K562 (cell line): ENCODE measurements around the gene SH3D21. TPM values are rescaled to one million over a fixed set of nuclear protein-coding genes. Genes with fewer than 3 reads are reported as not detected.

Experiments used
- CBX8 ChIP-seq: fragments of 200-600 bp; sonication (generic); IDR thresholded peaks from 2 replicates; pipeline ENCODE4 v1.6.1; 2012; ENCODE audit warnings: borderline replicate concordance, mixed run types, low read depth, mild to moderate bottlenecking, moderate library complexity, mixed read lengths, low read length, control low read depth, inconsistent platforms; ENCODE audit not compliant: poor library complexity, severe bottlenecking; ENCODE audit errors: extremely low read depth
- ETV6 ChIP-seq, 3 experiments: fragments of 150-350 bp in 1 of 3; sonication (generic) in 1 of 3; formaldehyde crosslinking in 1 of 3; IDR thresholded peaks; 2 replicates each; pipeline versions ENCODE4 v1.6.1 to v1.8.0; 2014 to 2022; ENCODE audit warnings: borderline replicate concordance in 2 of 3, low read depth in 2 of 3, antibody characterized with exemption in 1 of 3, low read length in 1 of 3, mild to moderate bottlenecking in 1 of 3, missing genetic modification reagents in 1 of 3
- FOXK2 ChIP-seq, 2 experiments: fragments of 450-650 bp; IDR thresholded peaks in 1 of 2; conservative IDR thresholded peaks in 1 of 2; 2 replicates each; pipeline ENCODE4 v1.6.1; 2016; ENCODE audit warnings: low read depth in 2 of 2, mild to moderate bottlenecking in 1 of 2
- GABPA ChIP-seq: fragments of 200-800 bp; sonication (Bioruptor generic); conservative IDR thresholded peaks from 2 replicates; pipeline ENCODE4 v1.6.1; 2016; ENCODE audit warnings: low read depth, missing genetic modification characterization, missing compliant biosample characterization
- HOXB6 ChIP-seq: fragments of 250-450 bp; sonication (Bioruptor Pico); IDR thresholded peaks from 2 replicates; pipeline ENCODE4 v1.5.1; 2022; ENCODE audit warnings: mild to moderate bottlenecking, borderline replicate concordance
- KAT2B ChIP-seq: IDR thresholded peaks from one replicate; pipeline ENCODE4 v1.6.1; 2012; ENCODE audit warnings: low read depth, mild to moderate bottlenecking, control low read depth, inconsistent platforms, low read length, moderate library complexity
- MAZ ChIP-seq, 2 experiments: fragments of 450-650 bp in 1 of 2; sonication (generic) in 1 of 2; formaldehyde crosslinking; IDR thresholded peaks in 1 of 2; conservative IDR thresholded peaks in 1 of 2; 2 replicates each; pipeline versions ENCODE4 v1.4.0 to v1.5.0; 2020; ENCODE audit warnings: mild to moderate bottlenecking in 1 of 2, missing genetic modification reagents in 1 of 2
- MBD2 ChIP-seq: sonication (generic); IDR thresholded peaks from 2 replicates; pipeline ENCODE4 v1.6.1; 2016; ENCODE audit warnings: low read depth, borderline replicate concordance
- MEIS2 ChIP-seq: fragments of 450-650 bp; IDR thresholded peaks from 2 replicates; pipeline ENCODE4 v1.6.1; 2014; ENCODE audit warnings: mild to moderate bottlenecking; ENCODE audit not compliant: partially characterized antibody
- SMARCB1 ChIP-seq: IDR thresholded peaks from 2 replicates; pipeline ENCODE4 v1.6.1; 2011; ENCODE audit warnings: improper control_type of control experiment, low read depth; ENCODE audit not compliant: insufficient read length
- SMC3 ChIP-seq: conservative IDR thresholded peaks from 2 replicates; pipeline ENCODE4 v1.6.1; 2011; ENCODE audit warnings: low read depth, low read length, improper control_type of control experiment; ENCODE audit not compliant: insufficient read depth
- TCF7 ChIP-seq: sonication (generic); IDR thresholded peaks from 2 replicates; pipeline ENCODE4 v1.6.1; 2016; ENCODE audit warnings: antibody characterized with exemption, borderline replicate concordance
- TEAD1 ChIP-seq, 2 experiments: fragments of 450-650 bp in 1 of 2; sonication (generic) in 1 of 2; formaldehyde crosslinking; IDR thresholded peaks; 2 replicates each; pipeline versions ENCODE4 v1.4.0 to v1.8.0; 2020 to 2022; ENCODE audit warnings: mild to moderate bottlenecking in 2 of 2, missing genetic modification reagents in 1 of 2
- ZKSCAN8 ChIP-seq: fragments of 200-800 bp; sonication (Bioruptor generic); IDR thresholded peaks from 2 replicates; pipeline ENCODE4 v1.6.1; 2016; ENCODE audit warnings: missing genetic modification characterization, missing compliant biosample characterization
- ZNF324 ChIP-seq: fragments of 250-450 bp; sonication (Bioruptor Pico); IDR thresholded peaks from 2 replicates; pipeline ENCODE4 v1.4.0; 2020; ENCODE audit warnings: mild to moderate bottlenecking
- ZNF696 ChIP-seq: fragments of 250-450 bp; sonication (Bioruptor Pico); conservative IDR thresholded peaks from 2 replicates; pipeline ENCODE4 v1.4.0; 2020; ENCODE audit warnings: mild to moderate bottlenecking, moderate library complexity
- ZSCAN29 ChIP-seq: fragments of 450-650 bp; IDR thresholded peaks from 2 replicates; pipeline ENCODE4 v1.6.1; 2017
- polyA plus RNA-seq, 8 experiments: library from polyadenylated mRNA; depleted of rRNA in 4 of 8; stranded (reverse) in 5 of 8; unstranded in 3 of 8; fragments of >200 nt; fragmentation: Nextera tagmentation in 2 of 8; fragmentation: Illumina TruSeq in 1 of 8; extraction: Ambion mirVana in 2 of 8; extraction: Trizol in 1 of 8; gene quantifications; 2 replicates each; pipeline versions ENCODE4 v1.2.1 to v1.2.3, GENCODE V29; 2011 to 2014; ENCODE audit warnings: inconsistent platforms in 1 of 8, missing spikeins in 1 of 8
- total RNA-seq, 7 experiments: library from RNA; depleted of rRNA in 6 of 7; stranded (reverse); fragments of >200 nt in 6 of 7; fragmentation: Illumina TruSeq in 2 of 7; extraction: Trizol in 2 of 7; gene quantifications; 2 replicates each; pipeline versions ENCODE4 v1.2.1 to v1.2.3, GENCODE V29; 2011 to 2021; ENCODE audit warnings: low replicate concordance in 1 of 7
- TF ChIP-seq, protein P1 (sequence below): fragments of 250-450 bp; sonication (Bioruptor Pico); IDR thresholded peaks from 2 replicates; pipeline ENCODE4 v1.5.0; 2022; ENCODE audit warnings: mild to moderate bottlenecking
- TF ChIP-seq, protein P2 (sequence below): sonication (generic); formaldehyde crosslinking; IDR thresholded peaks from 2 replicates; pipeline ENCODE4 v1.8.0; 2023; ENCODE audit warnings: mild to moderate bottlenecking, missing genetic modification reagents
- TF ChIP-seq, protein P3 (sequence below): fragments of 450-650 bp; formaldehyde crosslinking; IDR thresholded peaks from 2 replicates; pipeline ENCODE4 v1.4.0; 2022; ENCODE audit warnings: missing genetic modification characterization

Gene SH3D21
- total and polyA plus RNA-seq, 9 of the 15 experiments (the other 6 are each of a cell fraction or from before 2014, with no cell fraction given) = 0.01 to 4.7 (median 1.8) TPM

DNA sequence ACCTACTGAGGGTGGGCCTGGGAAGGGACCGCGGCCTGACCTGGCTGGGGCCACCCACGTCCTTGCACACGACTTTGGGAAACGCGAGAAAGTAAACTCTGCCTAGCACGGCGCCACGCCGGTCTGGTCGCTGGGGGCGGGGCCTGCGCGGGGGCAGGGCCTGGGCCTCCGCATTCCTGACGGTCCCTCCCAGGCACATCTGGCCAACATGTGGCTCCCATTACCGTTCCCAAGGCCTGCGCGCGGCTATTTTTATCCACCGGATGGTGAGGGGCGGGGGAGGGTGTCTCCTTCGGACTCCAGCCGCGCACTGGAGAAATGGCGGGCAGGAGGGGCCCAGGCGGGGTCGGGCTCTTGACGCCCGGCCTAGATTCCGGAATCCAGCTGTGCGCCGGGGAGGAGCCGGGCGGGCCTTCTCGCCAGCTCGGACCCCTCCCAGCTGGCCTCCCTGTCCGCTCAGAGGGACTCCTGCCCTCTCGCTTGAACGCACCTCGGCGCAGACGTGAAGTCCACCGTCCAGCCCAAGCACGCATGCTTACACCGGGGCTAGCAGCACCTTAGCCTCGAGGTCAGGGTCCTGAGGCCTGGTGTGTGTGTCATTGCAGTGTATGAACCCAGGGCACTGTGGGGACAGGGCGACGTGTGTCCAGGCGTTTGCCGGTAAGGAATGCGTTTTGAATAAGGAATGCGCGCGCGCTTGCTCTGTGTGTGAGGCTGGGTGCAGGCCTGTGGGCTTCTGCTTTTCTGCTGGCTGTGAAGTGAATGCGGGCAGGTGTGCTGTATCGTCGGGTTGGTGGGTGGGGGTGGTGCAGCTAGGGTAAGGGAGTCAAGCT lies 15.2 kb downstream of the SH3D21 start (continued):
- TF ChIP-seq, protein P1, sequence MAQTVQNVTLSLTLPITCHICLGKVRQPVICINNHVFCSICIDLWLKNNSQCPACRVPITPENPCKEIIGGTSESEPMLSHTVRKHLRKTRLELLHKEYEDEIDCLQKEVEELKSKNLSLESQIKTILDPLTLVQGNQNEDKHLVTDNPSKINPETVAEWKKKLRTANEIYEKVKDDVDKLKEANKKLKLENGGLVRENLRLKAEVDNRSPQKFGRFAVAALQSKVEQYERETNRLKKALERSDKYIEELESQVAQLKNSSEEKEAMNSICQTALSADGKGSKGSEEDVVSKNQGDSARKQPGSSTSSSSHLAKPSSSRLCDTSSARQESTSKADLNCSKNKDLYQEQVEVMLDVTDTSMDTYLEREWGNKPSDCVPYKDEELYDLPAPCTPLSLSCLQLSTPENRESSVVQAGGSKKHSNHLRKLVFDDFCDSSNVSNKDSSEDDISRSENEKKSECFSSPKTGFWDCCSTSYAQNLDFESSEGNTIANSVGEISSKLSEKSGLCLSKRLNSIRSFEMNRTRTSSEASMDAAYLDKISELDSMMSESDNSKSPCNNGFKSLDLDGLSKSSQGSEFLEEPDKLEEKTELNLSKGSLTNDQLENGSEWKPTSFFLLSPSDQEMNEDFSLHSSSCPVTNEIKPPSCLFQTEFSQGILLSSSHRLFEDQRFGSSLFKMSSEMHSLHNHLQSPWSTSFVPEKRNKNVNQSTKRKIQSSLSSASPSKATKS (CRISPR knock-in tag) = no peak
- TF ChIP-seq, protein P2, sequence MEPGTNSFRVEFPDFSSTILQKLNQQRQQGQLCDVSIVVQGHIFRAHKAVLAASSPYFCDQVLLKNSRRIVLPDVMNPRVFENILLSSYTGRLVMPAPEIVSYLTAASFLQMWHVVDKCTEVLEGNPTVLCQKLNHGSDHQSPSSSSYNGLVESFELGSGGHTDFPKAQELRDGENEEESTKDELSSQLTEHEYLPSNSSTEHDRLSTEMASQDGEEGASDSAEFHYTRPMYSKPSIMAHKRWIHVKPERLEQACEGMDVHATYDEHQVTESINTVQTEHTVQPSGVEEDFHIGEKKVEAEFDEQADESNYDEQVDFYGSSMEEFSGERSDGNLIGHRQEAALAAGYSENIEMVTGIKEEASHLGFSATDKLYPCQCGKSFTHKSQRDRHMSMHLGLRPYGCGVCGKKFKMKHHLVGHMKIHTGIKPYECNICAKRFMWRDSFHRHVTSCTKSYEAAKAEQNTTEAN (CRISPR knock-in tag) = no peak; the same call in 1 of the 2 replicates
- TF ChIP-seq TCF7 (0 out of 2 replicates have a peak, but pooled peaks have one; percentile 16), TEAD1 (CRISPR knock-in tag; IDR thresholded peaks at IDR 0.05) (peak; percentile 69 to 97), MAZ (CRISPR knock-in tag; conservative IDR thresholded peaks at IDR 0.05 in 1 of 2, IDR thresholded peaks at IDR 0.05 in 1 of 2) (peak; percentile 90 to 92), MEIS2 (peak; percentile 54), KAT2B (no peak), SMARCB1 (no peak), SMC3 (no peak), MBD2 (0 out of 2 replicates have a peak, but pooled peaks have one; percentile 61), ETV6 (IDR thresholded peaks at IDR 0.05; ENCODE audit: borderline replicate concordance in 1 of 2, low read depth in 2 of 2, low read length in 1 of 2) (no peak), ETV6 (CRISPR knock-in tag; IDR thresholded peaks at IDR 0.05; ENCODE audit: borderline replicate concordance) (no peak), FOXK2 (conservative IDR thresholded peaks at IDR 0.05 in 1 of 2, IDR thresholded peaks at IDR 0.05 in 1 of 2; ENCODE audit: low read depth in 2 of 2) (peak; percentile 62 to 66; a peak in 3 of 4 replicates), ZNF324 (no peak), ZSCAN29 (no peak), ZKSCAN8 (no peak), GABPA (tag) (peak; percentile 46; the same call in 1 of the 2 replicates), CBX8 (no peak), HOXB6 (CRISPR knock-in tag) (no peak), ZNF696 (CRISPR knock-in tag) (no peak)
- TF ChIP-seq, protein P3, sequence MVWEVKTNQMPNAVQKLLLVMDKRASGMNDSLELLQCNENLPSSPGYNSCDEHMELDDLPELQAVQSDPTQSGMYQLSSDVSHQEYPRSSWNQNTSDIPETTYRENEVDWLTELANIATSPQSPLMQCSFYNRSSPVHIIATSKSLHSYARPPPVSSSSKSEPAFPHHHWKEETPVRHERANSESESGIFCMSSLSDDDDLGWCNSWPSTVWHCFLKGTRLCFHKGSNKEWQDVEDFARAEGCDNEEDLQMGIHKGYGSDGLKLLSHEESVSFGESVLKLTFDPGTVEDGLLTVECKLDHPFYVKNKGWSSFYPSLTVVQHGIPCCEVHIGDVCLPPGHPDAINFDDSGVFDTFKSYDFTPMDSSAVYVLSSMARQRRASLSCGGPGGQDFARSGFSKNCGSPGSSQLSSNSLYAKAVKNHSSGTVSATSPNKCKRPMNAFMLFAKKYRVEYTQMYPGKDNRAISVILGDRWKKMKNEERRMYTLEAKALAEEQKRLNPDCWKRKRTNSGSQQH (CRISPR knock-in tag) = peak; percentile 57; the same call in 1 of the 2 replicates
